Ureter (tissue), 1 donor: ENCODE data around the gene FIBCD1. TPM values are rescaled to one million over a fixed set of nuclear protein-coding genes. Genes with fewer than 3 reads are reported as not detected.

Experiments used
- DNase-seq: peaks from one replicate; pipeline ENCODE4 v3.0.0-alpha.2; 2020; ENCODE audit warnings: low spot score
- total RNA-seq: library from RNA; stranded (reverse); gene quantifications from one replicate; pipeline ENCODE4 v1.2.4, GENCODE V29; 2023
- donor health status: DM: yes; HTN: yes; CAD: no.

FIBCD1 gene
- total RNA-seq, 1 donor from 2014 or later: not detected

DNA sequence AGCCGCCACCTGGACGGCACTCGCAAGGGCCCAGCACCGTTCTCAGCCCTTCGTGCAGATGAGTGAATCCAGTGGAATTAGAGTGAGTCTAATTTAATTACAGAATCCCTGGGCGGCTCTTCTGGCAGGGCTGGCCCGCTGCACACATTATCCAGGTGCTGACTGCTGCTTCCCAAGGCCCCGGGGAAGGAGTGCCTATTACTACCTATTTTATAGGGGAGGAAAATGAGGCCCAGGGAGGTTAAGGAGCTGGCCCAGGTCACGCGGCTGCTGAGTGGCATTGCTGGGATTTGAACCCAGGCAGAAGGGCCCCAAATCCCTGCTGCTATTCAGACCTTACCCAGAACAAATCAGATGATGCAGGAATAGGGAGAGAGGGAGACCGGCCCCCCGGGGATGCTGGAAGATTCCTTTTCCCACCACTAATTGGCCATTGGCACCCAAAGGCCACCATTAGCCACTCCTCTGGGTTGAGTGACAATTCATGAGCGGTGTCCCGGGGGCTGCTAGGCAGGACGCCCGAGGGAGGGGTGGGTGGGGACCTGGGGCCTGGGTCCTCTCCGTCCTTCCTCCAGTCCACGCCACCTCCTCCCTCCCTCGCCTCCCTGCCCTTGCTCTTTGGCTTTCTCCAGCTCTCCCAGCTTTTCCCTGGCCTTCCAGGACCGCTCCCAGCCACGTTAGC is 32.2 kb downstream of the FIBCD1 start:
- DNase-seq: no peak

DNA sequence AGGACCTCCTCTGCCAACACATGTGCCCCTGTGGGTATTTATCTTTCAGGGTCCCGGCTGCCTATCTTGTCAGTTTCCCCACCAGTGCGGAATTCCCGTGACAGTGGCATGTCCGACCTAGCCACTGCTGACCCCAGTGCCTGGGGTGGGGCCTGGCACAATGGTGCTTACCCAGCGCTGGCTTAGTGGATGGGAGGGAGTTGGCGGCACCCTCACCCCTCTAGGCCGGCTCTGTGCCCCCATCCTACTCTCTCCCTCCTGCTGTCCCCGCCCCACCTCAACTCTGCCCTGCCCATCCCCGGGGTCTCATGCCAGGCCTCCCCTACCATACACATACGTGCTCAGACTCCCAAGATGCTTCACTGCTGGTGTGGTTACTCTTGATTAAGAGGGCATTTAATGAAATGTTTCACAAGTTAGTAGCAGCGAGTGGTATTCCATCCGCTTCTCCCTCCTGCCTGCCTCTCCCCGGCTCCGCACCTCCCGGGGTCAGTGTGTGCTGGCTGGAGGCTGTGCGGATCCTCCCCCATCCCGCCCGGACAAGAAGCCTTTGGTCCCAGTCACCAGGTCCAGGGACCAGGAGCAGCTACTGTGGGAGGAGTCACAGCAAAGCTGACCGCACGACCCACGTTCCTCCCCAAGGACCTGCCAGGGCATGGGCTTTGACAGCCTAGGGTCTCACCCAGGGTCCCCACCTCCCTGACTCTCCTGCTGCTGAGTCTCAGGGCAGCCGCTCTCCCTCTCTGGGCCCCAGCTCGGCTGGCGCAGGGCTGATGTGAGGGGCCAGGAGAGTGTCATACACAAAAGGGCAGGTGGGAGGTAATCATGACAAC is 32.9 kb downstream of the FIBCD1 start:
- no peak for DNase-seq

DNA sequence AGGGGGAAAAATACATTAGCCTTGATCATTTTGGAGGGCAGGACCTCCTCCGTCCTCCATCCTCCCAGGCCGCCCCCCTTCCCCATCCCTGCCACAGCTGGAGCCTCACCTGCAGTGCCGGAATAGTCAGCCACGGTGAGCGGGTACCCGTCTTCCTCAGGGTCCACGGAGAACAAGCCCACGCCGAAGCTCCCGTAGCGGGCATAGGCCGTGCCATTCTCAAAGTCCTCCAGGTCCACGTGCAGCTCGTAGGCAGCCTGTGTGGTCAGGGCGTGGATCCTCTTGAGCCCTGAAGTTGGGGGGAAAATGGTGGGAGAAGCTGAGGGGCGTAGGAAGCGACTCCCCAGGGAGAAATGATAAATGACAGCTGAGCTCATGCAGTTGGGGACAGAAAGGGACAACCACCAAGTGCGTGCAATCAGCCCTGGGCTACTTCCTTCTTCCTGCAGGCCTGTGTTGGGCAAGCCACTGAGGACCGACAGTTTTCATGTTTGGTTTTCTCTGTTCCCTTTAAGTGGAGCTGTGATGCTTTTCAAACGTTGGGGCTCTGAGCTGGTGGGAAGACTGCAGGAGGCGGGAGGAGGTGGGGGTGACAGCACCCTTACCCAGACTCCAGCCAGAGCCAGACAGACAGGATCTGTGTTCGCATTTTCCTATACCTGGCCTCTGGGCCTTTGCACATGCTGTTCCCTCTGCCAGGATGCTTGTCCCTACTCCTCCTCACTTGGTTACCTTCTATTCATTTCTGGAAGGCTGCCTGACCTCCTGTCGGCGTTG is 33.7 kb downstream of the FIBCD1 start:
- DNase-seq: no peak

DNA sequence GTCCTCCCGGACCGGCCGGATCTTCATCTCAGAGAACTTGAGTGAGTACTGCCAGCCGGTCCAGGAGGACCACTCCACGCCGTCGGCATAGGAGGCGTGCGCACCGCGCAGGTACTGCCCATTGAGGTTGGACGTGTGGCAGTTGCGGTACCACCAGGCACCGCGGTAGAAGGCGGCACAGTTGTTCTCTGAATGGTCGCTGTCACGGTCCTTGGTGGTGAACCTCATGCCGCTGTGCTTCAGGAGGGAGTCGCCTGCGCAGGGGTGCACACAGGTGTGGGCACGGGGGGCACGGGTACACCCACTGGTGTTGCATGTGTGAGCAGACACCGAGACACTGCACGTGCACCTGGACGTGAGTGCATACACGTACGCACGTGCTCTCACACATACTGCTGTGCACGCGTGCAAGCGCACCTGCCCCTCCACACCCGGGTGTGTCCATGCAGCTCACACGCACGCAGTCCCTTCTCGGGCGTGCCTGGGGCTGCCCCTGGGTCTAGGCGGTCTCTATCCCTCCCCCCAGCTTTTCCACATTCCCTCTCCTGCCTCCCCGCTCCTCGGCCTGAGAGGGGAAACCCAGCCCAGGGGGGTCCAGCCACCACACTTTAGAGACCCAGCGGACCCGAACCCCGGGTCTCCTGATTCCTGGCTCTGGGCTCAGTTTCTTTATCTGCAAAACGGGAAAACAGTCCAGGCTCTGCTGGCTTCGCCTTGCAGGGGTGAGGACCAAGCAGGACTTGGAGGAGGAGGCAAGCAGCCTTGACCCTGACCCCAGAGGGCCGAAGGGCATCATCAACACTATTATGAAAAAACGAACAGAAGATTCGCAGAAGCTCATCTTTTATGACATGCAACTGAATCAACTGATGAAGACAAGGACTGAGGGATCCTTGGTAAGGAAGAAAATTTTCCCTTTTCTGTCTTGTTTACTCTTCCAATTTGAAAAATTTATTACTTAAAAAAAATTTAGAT is 34.7 kb downstream of the FIBCD1 start:
- DNase-seq: no peak

DNA sequence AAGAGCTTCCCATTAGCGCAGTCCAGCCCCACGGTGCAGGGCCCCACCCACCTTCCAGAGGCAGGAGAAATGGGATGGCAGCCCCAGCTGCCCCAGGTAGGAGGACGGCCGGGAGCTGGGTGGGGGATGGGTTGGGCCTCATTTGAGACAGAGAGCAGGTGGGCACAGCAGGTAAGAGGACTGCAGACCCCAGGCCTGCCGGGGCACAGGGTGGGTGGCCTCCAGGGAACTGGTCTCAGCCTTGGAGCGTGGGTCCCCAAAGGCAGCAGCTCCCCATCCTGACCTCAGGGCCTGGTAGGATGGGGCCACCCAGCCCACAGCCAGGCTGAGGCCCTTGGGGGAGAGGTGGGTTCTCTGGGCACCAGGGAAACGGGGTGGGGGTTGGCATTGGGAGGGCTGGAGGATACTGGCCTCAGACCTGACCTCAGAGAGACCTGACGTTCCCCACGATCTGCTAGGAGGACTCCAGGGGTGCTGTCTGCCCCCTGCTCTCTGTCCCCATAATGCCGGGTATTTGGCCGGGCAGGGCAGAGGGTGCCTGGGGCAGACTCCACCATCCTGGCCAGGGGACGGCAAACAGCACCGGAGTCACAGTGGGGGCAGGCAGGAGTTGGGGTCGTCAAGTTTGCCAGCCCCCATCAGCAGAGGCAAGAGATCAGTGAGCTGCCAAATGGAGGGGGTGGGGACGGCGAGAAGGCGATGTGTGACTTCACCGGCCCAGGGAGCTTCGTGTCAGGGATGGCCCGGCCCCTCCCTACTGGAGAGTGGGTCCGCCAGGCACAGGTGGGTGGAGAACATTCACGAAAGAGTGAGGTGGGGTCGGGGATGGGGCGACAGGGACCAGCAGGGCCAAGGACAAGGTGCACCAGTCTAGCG is 35.6 kb downstream of the FIBCD1 start:
- DNase-seq: no peak

DNA sequence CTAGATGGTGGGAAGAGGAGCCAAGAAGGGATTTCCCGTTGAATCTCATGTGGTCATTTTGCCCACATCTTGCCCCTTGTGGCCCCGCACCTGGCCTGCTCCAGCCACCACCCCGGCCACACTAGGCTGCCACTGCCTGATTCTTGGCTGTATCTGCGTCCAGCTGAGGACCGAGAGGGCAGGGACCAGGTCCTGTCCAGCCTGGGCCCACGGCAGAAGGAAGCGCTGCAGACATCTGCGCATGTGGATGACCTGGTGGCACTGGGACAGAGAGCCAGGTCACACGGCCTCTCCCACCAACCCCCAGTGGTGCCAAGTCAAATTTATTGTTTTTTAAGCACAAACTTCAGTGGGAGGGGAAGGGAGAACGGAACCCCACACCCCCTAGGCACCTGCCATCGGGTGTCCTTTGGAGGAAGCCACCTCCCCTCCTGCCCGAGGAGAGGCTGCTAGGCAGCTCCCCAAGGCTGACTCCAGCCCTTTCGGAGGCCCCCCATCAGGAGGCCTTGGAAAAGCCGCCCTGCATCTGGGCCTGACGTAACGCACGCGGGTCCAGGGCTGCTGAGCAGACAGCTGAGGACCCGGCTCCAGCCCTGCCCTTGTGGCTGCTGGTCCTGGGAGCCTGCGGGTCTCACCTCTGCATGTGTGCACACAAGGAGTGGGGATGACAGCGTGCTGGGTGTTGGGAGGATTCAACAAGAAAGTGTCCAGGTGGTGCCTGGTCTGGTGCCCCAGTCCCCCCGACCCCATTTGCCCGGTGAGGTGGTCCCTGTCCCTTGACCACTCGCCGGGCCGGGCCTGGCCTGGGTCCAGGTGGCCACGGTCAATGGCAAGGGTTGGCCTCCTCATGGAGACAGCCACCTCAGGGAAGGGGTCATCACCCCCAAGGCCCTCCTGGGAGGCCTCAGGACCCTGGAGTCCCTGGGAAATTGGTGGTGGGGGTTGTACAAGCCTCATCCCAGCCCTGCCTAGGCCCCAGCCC is 36.6 kb downstream of the FIBCD1 start:
- no peak for DNase-seq

DNA sequence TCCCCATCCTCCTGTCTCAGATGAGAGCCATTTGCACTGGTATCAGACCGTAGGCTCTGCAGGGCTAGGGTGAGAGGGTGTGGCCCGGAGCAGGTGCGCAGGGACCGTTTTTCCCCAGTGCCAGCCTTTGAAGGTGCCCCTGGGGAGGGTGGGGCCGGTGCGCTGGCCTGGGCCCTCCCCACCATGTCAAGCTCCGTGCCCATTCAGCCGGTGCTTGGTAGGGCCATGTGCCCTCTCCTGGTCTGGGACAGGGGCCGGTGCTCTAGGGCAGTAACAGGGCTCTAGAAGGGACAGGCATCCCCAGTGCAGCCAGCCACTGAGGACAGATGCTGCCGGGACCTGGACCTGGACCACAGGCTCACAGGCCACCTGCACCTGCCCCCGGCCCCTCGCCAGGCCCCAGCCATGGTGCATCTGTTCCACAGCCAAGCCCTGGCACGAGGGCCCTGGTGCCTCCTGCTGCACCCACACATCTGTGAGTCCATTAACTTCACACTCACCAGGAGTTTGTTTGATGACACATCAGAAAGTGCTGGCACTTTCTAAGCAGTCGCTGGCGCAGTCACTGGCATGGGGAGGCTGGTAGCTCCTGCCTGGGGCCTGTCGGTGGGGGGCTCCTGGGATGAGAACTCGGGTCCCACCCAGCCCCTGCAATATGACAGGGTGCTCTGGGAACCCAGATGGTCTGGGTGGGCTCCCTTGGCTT is 37.4 kb downstream of the FIBCD1 start:
- no peak for DNase-seq

DNA sequence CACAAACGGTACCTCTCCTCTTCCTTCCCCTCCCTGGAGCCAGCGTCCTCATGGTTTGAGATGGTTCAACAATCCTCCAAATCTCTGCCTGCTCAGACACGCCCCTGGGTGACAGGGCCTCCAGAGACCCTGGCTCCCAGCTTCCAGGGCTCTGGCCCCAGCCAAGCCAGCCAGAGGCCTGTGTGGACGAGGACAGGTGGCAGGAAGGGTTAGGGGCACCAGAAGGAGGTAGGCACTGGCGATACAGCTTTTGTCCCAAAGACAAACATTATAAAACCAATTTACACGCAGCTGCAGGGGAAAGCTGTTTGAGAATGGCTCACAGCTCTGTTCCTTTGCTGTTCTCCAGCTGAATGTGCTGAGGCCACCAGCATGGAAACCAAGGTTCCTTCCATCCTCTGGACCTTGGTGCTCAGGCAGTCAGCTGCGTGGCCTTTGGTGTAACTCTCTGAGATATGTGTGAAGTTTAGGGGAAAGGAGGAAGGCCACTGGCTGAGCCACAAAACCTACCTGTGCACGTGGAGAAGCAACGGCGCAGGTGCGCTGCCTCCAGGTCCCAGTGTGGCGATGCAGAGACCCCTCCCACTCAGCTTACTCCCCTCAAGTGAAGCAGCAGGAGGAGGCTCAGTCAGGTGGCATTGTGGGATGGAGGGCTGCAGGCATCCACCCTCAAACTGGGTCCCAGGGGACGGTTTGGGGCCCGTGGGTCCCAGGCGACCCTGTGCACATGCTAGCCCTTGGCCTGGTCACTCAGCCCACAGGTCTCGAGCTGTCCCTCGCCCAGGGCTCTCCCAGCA is 38.1 kb downstream of the FIBCD1 start:
- no peak for DNase-seq

DNA sequence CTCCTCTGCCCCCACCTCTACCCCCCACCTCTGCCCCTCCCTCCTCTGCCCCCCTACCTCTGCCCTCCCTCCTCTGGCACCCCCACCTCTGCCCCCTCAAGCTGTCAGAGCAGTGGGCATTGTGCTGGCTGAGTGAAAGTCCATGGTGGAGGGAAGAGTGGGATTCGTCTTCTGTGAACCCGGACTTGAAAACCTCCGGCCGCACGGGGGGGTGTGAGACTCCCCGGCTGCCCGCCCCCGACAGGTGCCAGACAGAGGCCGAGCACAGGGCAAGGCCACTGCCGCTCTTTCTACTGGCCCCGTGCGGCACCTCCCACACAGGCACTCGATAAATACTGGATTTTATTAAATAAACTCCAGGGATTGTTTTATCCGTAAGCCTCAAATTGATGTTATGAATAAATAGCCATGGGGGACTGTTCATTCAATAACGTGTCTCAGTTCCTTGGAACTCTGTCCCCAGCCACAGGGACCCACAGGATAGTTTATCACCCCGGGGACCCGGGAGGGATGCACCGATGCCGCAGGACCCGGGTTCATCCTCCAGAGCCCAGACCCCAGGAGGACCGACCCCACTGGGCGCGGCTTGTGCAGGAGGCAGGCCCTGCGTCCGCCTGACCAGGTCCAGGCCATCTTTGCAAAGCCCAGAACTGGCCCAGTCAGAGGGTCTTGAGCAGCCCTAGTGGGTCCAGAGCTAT is 39.8 kb downstream of the FIBCD1 start:
- DNase-seq: no peak

DNA sequence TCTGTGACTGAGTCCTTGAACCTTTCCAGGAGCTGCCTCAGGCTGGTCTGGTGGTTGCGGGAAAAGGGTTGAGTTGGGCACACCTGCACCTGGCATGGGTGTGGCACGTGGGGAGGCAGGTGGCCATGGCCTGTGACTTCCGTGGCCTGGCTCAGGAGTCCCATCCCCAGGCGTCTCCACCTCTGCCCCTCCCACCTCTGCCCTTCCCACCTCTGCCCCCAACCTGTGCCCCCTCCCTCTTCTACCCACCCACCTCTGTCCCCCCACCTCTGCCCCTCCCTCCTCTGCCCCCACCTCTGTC is 40.5 kb downstream of the FIBCD1 start:
- no peak for DNase-seq

DNA sequence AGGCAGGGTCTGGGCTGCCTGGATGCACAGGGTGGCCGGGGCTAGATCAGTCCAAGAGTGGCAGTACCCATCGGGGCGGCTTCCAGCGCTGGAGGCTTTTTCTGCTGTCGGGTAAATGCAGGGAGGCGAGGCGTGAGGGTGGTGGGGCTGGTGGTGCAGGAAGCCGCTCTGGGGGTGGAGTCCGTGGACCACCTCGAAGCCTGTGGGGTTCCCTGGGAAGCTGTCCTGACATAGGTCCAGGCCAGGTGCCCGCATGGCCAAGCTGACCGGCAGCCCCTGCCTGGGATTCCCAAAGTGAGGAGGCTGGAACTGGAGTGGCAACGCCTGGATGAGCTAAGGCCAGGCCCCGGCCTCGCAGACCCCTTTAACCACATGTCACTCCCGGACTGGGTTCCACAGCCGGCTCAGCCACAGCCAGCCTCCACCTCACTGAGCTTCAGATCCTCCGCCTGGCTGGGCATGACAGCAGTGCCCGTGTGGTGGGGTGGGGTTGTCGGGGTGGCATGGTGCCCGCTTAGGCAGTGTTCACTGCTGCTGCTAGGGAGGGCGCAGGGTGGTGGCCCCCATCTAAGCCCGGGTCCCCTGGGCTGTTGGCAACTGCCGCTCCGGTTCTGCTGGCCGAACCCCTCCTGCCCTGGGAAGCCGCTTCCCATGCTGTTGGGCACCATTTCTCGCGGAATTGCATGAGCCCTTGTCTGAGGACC is 41.0 kb downstream of the FIBCD1 start:
- no peak for DNase-seq

DNA sequence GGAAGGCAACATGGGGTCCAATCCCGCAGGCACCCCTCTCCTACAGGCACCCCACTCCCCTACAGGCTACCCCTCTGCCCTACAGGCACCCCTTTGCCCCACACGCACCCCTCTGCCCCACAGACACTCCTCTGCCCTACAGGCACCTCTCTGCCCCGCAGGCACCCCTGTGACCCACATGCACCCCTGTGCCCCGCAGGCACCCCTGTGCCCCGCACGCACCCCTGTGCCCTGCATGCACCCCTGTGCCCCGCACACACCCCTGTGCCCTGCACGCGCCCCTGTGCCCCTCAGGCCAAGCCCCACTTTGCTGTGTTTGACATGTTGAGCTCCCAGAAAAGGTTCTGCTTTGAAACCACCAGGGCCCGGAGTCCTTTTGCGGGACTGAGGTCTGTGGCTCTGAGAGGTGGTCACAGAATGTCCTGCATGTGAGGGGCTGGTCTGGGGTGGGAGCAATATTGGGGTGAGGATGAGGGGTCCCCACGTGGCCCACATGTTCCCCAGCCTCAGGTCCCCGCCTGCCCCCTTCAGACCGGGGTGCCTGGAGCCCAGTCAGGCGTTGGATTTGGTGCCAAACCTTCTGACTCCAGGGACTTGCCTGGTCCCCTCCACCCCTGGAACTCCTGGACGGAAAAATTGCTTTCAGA is 41.8 kb downstream of the FIBCD1 start:
- no peak for DNase-seq

DNA sequence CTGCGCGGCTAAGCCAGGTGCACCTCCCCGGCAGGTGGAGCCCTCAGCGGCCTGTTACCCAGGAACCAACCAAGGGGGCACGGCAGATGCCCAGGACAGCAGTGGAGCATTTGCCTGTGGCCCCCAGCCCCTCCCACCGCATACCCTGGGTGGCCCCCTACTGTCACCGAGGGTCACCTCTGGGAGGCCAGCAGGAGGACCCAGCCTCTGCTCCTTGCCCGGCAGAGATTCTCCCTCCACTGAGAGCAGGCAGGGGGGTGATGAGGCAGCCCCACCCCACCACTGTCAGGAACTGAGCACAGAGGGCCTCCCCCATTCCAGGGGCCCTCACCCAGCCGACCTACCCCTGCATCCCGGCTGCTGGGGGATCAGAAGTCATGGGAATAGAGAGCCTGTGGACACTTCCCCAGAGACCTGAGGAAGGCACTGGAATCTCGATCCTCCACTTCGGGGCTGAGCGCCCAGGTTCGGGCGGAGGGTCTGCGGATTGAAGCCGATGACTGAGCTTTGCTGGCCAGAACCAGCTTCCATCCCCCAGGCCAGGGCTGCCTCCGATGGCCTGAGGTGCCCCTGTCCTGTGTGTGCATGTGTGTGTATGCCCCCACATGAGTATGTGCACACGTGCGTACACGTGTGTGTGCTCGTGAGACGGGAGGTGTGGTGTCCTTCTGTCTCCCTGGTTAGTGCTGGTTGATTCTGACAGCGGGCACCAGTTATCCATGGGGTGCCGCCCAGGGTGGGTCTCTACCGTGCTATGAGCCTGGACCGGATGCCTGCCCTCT is 42.6 kb downstream of the FIBCD1 start, which contains the start of gene QRFP:
Gene QRFP, minus strand, starts transcription at position 580 of the 782 bp plus-strand sequence. CDS start 2,974 bp downstream, outside the sequence.
- DNase-seq: no peak

DNA sequence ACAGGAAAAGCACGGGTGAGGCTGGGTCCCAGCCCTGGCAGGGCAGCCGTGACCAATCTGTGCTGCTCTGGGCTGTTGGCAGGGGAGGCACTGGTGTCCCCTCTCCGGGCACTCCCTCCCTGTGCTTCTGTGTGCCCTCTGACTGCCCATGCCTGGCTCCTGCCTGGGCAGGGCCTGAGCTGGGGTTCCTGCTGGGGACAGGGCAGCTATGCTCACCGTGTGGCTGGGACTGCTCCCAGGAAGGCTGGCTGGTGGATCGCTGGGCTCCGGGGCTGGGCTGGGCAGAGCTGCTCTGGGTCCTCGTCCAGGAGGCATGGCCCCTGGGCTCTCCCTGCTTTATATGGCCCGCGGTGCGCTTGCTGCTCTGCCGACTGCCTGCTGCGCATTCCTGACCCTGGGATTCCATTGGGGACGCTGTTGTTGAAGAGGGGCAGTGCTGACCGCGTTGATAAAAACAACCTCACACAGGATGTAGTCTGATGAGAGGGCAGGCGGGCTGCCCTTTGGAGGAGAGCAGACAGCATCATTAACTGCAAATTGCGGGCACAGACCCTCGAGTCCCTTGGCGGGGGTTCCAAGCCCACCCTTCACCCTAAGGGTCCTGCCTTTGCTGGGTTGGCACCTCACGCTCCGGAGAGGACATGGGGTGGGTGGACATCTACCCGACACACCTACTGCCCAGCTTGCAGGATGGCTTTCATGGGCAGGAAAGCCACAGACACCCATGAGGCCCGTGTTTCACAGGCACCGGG is 43.4 kb downstream of the FIBCD1 start:
- DNase-seq: no peak
